ENCODE measurements around the gene NPTXR.

Gene NPTXR

GRCh38 chr22:38843657-38844314, at the start of gene NPTXR:
Gene NPTXR (minus strand): TSS chr22:38844028.
- DNase-seq: peak in 1 of 2 experiments; percentile 69

GRCh38 chr22:38891256-38891655, 47.4 kb upstream of the NPTXR start:
- DNase-seq: no peak

DNA sequence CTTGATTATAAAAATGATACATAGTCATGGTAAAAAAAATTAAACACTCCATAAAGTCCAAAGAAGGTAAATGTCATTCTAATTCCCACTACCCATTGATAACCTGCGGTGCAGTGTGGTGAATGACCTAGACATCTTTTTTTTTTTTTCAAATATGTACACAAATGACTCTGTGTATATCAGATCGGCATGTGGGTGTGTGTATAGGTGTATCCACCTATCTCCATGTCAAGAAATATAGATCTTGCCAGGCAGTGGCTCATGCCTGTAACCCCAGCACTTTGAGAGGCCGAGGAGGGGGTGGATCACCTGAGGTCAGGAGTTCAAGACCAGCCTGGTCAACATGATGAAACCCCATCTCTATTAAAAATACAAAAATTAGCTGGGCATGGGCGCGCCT, 46.5 kb upstream of the NPTXR start:
- DNase-seq: no peak

DNA sequence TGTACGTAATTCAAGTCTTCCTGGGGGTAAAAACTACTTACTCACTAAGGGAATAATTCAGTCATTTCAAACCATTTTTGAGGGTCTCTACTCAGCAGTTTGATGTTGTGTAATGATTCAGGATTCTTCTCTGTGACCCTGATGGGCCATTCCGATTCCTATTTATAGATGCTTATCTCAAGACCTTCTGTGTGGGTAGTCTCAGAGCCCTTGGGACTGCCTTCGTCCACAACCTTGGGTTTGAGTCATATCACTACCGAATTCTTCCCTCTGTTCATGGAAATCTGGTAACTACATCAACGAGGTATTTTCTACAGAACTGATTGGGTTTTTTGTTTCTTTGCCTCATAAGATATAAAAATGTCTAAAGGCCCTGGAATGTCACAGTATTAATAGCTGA, 42.5 kb upstream of the NPTXR start:
- DNase-seq: no peak

GRCh38 chr22:38882972-38883622, 39.3 kb upstream of the NPTXR start:
- no peak for DNase-seq

DNA sequence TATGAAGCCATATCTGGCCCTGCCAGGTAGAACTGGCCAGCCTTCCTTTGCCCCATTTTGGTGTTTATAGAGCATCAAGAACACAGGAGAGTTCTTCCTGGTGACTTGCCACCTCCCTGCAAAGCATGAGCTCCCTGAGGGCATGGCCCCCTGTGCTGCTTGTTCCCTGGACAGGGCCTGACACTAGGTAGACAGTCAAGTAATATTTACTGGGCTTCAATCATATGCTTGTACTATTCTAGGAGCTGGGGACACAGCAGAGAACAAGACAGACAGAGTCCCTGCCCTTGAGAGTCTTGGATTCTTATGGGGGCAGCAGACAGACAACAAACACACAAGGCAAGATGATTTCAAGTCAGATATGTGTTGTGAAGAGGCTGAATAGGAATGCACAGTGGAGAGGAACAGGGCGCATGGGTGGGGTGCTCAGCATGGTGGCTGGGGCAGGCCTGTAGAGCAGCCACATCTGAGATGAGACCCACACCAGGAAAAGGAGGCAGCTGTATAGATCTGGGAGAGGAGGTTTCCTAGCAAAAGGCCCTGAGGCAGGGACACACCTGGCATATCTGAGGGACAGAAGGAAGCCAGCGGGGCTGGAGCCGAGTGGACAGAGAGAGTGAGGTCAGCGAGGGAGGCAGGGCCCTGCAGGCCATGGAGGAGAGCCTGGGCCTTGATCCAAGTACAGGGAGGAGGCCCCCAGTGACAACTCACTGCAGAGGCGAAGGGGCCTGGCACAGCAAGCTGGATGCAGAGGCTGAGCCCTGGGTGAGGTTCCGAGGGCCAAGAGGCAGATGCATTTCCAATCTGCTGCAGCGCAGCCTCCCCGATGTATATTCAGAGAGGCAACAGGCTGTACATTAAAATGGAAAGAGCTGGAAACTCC, 38.4 kb upstream of the NPTXR start:
- DNase-seq: no peak

GRCh38 chr22:38881464-38881871, 37.6 kb upstream of the NPTXR start:
- DNase-seq: no peak

- no peak for DNase-seq
These were observed 36.1 kb upstream of the NPTXR start for GRCh38 chr22:38879961-38880360.

DNA sequence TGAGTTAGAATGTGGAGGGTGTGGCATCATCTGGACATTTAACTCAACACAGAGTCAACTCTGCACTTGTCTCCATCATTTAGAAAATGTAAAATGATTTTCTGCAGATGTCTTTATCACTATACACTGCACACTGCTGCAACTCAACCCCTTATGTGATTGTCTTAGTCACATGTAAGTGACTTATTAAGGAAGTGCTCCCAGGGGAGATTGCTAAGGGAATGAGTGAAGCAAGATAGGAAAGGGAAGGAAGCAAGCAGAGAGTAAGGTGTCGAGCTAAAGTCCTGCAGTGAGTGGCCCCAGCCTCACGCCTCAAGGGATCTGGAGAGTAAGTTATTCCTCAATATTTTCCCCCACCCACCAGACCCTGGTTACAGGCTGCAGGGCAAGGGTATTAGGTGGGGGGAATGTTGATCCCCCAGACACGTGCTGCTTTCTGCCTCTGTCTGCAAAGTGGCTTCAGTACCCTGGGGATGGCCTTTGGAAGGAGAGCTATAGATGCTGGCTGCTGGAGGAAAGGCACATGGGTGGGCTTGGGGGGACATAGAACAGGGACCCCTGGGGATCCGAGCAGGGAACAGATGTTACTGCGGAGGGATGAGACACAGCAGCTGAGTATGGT, 35.4 kb upstream of the NPTXR start:
- peak in 1 of 2 experiments; percentile 26 for DNase-seq

- DNase-seq: no peak
These were observed 34.2 kb upstream of the NPTXR start for GRCh38 chr22:38878001-38878400.

- DNase-seq: no peak
These were observed 30.8 kb upstream of the NPTXR start for GRCh38 chr22:38874529-38875222.

- no peak for DNase-seq
These were observed 29.9 kb upstream of the NPTXR start for GRCh38 chr22:38873469-38874411.

DNA sequence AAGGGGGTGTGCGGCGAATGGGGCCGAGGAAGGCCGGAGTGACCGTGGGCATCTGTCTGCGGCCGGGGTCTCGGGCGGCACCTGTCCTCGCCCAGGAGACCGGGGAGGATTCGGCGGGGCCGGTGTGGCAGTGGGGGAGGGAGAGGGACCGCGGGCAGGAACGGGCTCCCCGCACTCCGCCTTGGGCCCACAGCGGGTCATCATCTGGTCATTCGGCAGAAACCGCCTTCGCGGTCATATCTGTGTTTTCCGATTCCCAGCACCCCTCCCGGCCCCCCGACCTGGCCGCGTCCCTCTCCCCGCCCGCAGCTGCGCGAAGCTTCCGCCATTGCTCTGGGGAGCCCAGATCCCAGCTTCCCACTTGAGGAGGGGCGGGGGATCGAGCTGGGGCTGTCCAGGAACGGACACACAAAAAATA, 29.0 kb upstream of the NPTXR start:
- peak; percentile 41 to 50 for DNase-seq

DNA sequence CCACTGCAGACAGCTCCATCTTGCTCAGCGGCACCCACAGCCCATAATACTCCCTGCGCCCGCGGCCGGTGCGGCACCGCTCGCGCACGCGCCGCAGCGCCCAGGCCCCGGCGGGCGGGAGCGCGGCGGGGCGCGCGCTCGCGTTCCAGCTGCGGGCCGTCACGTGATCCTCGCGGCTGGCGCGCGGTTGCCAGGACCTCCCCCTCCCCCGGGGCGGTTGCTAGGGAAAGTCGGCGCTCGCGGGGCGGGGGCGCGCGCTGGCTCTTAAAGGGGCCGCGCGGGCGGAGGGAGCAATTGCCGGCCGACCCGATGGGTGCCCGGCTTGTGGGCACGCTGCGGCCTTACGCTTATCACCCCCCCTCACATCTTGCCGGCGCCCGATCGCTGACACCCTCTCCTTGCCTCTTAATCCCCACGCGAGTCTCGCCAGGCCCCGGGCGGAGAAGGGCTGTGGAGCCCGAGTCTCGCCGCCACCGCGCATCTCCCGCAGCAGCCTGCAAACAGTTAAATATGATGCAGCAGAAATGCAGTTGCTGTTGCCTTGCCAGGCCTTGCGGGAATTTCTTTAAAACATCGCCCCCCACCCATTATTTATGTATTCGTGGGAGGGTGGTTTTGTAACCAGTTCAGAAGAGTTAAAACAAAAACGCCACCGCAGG, 28.5 kb upstream of the NPTXR start, which contains the start of gene CBX6:
Gene CBX6, minus strand, starts transcription at position 45 of the 659 bp plus-strand sequence. Its CDS starts 26 bp downstream, at position 19.
- peak; percentile 93 to 95 for DNase-seq

DNA sequence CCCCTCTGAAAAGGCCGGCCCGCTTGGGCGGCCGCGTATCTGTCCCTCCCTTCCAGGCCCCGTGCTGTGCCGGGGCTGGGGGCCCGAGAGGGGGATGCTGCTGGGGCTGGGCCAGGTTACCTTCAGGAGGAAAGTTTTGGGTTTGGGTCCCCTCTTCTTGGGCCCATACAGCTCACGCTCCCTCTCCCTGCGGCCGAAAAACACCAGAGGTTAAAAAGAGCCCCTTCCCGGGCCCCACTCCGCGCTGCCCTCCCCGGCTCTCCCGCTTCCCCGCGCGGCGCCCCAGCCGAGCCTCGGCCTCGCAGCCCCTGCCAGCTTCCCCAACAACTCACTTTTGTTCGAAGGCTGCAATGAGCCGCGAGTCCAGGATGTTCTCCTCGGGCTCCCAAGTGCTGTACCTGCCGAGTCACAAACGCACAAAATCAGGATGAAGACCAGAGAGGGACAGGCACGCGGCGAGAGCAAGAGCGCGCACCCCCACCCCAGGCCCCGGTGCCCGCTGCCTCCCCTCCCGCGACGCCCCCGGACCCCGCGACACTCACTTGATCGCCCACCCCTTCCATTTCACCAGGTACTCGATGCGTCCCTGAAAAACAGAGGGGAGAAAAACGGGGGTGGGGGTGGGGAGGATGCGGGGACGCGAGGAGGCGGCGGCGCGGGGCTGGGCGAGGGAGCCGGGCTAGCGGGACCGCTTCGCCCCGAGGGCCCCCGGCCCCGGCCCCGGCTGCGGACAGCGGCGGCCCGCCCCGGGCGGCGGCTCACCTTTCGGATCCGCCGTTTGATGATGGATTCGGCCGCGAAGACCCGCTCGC, 27.7 kb upstream of the NPTXR start:
- DNase-seq: peak in 1 of 2 experiments; percentile 37

DNA sequence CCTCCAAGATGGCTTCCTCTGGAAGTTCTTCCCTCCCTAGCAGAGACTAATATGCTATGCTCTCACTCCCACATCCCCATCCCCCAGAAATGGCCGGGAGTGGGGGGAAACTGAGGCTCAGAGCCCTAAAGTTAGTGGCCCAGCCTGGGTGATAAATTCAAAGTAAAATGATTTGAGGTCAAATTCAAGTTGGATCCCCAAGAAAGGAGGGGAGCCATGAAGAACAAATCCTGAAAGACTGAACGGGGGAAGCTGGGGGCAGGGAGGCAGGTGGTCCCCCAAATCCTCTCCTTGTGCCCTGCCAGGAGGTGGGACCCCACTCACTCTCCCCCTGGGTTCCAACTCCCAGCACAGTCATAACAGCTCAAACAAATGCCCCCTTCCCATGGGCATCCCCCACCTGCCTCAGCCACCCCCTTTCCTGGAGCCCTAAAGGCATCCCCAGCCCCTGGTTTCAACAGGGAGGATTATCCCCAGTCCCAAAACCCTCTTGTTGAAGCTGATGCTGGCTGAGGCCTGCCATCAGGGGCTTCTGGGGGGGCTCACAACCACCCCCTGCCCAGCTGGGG, 27.0 kb upstream of the NPTXR start:
- no peak for DNase-seq

- DNase-seq: peak; percentile 70 to 89
These were observed 26.5 kb upstream of the NPTXR start for GRCh38 chr22:38870312-38870741.

DNA sequence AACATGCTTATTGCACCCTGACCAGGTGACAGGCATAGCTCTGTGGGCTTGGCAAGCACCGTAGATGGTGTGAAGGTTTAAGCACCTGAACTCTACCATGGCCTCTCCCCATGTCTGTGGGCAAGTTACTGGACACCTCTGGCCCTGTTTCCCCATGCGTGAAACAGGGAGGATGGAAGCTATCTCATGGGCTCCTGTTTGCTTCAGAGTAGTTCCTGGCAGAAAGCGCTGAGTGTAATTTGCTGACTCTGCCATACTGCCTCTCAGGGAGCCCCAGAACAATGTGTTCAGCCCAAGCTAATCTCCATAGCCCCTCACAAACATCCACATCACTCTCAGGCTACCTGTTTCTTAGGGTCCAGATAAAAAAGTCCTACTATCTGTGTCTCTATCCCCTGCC, 25.8 kb upstream of the NPTXR start:
- DNase-seq: no peak

- peak; percentile 59 to 75 for DNase-seq
These were observed 25.1 kb upstream of the NPTXR start for GRCh38 chr22:38868886-38869381.

Measured in NCI-H524 (cell line).